DOHH2 (cell line): Measurements from ENCODE around the gene NCAM1.

ENCODE experiments used
- H3F3A ChIP-seq: fragments of 200-600 bp; sonication (generic), shearing (Covaris generic); 2 replicates; pipeline ENCODE4 v1.6.0; 2016; ENCODE audit warnings: antibody characterized with exemption, mild to moderate bottlenecking; ENCODE audit not compliant: control insufficient read depth, insufficient read depth
- H3K27ac ChIP-seq: fragments of 200-600 bp; sonication (generic); 2 replicates; pipeline ENCODE4 v1.5.1; 2014; ENCODE audit warnings: low read depth, mild to moderate bottlenecking, low read length, moderate library complexity
- H3K27me3 ChIP-seq: fragments of 200-600 bp; sonication (generic); 2 replicates; pipeline ENCODE4 v1.6.1; 2014; ENCODE audit warnings: mild to moderate bottlenecking, low read length, mixed read lengths; ENCODE audit not compliant: control insufficient read depth
- H3K36me3 ChIP-seq: fragments of 200-600 bp; sonication (generic); 2 replicates; pipeline ENCODE4 v1.6.1; 2014; ENCODE audit warnings: mild to moderate bottlenecking, low read length, moderate library complexity, mixed read lengths; ENCODE audit not compliant: control insufficient read depth
- H3K4me1 ChIP-seq: fragments of 200-600 bp; sonication (generic); 2 replicates; pipeline ENCODE4 v1.6.1; 2014; ENCODE audit warnings: mild to moderate bottlenecking, low read length, mixed read lengths; ENCODE audit not compliant: control insufficient read depth
- H3K4me2 ChIP-seq: fragments of 200-600 bp; sonication (generic); 2 replicates; pipeline ENCODE4 v1.6.0; 2014; ENCODE audit warnings: mild to moderate bottlenecking, low read length, moderate library complexity
- H3K4me3 ChIP-seq: fragments of 200-600 bp; sonication (generic); 2 replicates; pipeline ENCODE4 v1.5.1; 2014; ENCODE audit warnings: mild to moderate bottlenecking, low read length, mixed read lengths
- H3K79me2 ChIP-seq: fragments of 200-600 bp; sonication (generic); 2 replicates; pipeline ENCODE4 v1.6.1; 2014; ENCODE audit warnings: mild to moderate bottlenecking, low read length, mixed read lengths; ENCODE audit not compliant: control insufficient read depth
- H3K9me2 ChIP-seq: fragments of 200-600 bp; sonication (generic); replicated peaks from 2 replicates; pipeline ENCODE4 v1.6.1; 2014; ENCODE audit warnings: mild to moderate bottlenecking, low read length, mixed read lengths; ENCODE audit not compliant: control insufficient read depth
- H3K9me3 ChIP-seq: fragments of 200-600 bp; sonication (generic); 2 replicates; pipeline ENCODE4 v1.6.1; 2014; ENCODE audit warnings: antibody characterized with exemption, low read length, mixed read lengths; ENCODE audit not compliant: control insufficient read depth, insufficient read depth
- H4K20me1 ChIP-seq: fragments of 200-600 bp; sonication (generic); 2 replicates; pipeline ENCODE4 v1.6.0; 2014; ENCODE audit warnings: low read depth, mild to moderate bottlenecking, antibody characterized with exemption, low read length, moderate library complexity; ENCODE audit not compliant: control insufficient read depth, insufficient read depth
- CTCF ChIP-seq: fragments of 200-600 bp; sonication (generic); IDR thresholded peaks from one replicate; pipeline ENCODE4 v1.5.1; 2014; ENCODE audit warnings: antibody characterized with exemption, mild to moderate bottlenecking, low read depth, low read length; ENCODE audit not compliant: poor library complexity, severe bottlenecking
- EZH2phosphoT487 ChIP-seq: fragments of 200-600 bp; sonication (generic); IDR thresholded peaks from 2 replicates; pipeline ENCODE4 v1.6.1; 2017; ENCODE audit warnings: borderline replicate concordance, mild to moderate bottlenecking, antibody characterized with exemption, low read length, moderate library complexity, mixed read lengths

NCAM1 gene

DNA sequence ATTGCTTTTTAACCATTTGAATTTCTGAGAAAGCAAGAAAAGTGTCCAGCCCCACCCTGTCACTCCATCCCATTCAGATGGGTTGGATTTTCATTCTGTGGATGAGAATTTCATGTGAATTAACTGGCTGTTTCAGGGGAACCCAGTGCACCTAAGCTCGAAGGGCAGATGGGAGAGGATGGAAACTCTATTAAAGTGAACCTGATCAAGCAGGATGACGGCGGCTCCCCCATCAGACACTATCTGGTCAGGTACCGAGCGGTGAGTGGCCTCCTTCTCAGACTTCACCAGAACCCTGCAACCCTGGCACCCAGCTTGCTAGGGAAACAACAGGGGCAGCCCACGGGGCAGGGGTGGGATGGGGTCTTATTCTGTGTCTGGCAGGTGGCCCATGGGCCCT is 294.5 kb downstream of the NCAM1 start:
- no peak overlapping the region for H3K4me3 ChIP-seq

DNA sequence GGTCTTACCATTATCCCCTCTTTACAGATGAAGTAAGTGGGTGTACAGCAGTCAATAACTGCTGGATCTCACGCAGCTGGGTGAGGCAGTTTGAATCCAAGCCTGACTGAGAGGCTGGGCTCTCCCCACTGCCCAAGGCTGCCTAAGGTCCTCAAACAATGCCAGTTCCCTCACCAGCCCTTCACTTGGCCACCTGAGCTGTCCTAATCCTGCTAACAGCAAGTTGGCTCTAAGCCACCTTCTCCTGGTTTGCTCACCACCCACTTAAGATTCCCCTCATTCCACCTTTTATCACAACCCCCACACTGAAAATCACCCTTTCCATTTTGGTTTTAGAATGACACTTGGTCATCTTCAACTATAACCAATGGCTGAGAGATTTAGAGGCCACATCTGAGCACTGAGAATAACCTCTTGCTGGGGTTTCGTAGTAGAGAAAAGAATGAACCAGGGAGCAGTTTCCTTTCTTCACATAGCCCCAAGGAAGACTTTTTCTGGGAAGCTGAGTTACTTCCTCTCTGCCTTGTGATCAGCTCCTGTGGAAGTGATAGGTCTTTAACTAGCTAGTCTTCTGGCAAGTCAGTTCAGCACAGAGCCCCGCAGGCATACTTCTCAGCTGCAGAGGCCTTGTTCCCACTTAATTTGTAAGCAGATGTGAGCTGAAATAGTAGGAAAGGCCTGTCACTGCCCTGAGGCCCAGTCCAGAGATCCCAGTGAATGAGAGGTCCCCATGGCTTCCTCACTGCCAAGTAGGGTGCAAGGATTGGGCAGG is 295.4 kb downstream of the NCAM1 start:
- TF ChIP-seq CTCF (no peak), EZH2phosphoT487 (no peak)
- no peaks in the 10 kb centered on the region for H3K79me2 ChIP-seq
- no peaks in the 10 kb centered on the region for H3K4me1 ChIP-seq
- H4K20me1 ChIP-seq: no peaks in the 10 kb centered on the region
- H3K4me3 ChIP-seq: no peak overlapping the region
- H3K9me3 ChIP-seq: no peaks in the 10 kb centered on the region
- H3K27ac ChIP-seq: no peak overlapping the region
- no peaks in the 10 kb centered on the region for H3K9me2 ChIP-seq
- no peak overlapping the region for H3K4me2 ChIP-seq
- peaks cover 2% of the 10 kb centered on the region; the same call in 1 of the 2 replicates for H3K27me3 ChIP-seq
- no peaks in the 10 kb centered on the region for H3K36me3 ChIP-seq
- no peaks in the 10 kb centered on the region for H3F3A ChIP-seq

More for the DNA sequence above, 294.5 kb downstream of the NCAM1 start:
- no peaks in the 10 kb centered on the region for H4K20me1 ChIP-seq
- H3K79me2 ChIP-seq: no peaks in the 10 kb centered on the region
- no peak overlapping the region for H3K4me2 ChIP-seq
- no peaks in the 10 kb centered on the region for H3K4me1 ChIP-seq
- no peaks in the 10 kb centered on the region for H3K36me3 ChIP-seq
- no peak overlapping the region for H3K27ac ChIP-seq
- no peaks in the 10 kb centered on the region for H3K9me2 ChIP-seq
- no peaks in the 10 kb centered on the region for H3F3A ChIP-seq
- H3K27me3 ChIP-seq: peaks cover 2% of the 10 kb centered on the region; the same call in 1 of the 2 replicates
- TF ChIP-seq CTCF (no peak), EZH2phosphoT487 (no peak)
- H3K9me3 ChIP-seq: no peaks in the 10 kb centered on the region

- no peak overlapping the region for H3K4me2 ChIP-seq
- no peaks in the 10 kb centered on the region for H3K27me3 ChIP-seq
- no peaks in the 10 kb centered on the region for H3K79me2 ChIP-seq
- no peaks in the 10 kb centered on the region for H3F3A ChIP-seq
- H3K36me3 ChIP-seq: no peaks in the 10 kb centered on the region
- no peak overlapping the region for H3K4me3 ChIP-seq
- TF ChIP-seq EZH2phosphoT487 (no peak), CTCF (no peak)
- no peaks in the 10 kb centered on the region for H4K20me1 ChIP-seq
- no peaks in the 10 kb centered on the region for H3K4me1 ChIP-seq
- no peaks in the 10 kb centered on the region for H3K9me2 ChIP-seq
- no peaks in the 10 kb centered on the region for H3K9me3 ChIP-seq
- no peak overlapping the region for H3K27ac ChIP-seq
Observed at GRCh38 chr11:113260096-113260425, 298.8 kb downstream of the NCAM1 start.
